Ovary (tissue), 3 donors: ENCODE results near the gene KIF21A.

Experiments used
- CTCF ChIP-seq, 3 donors: fragments of 450-650 bp in 2 of 3; fragments of 200-600 bp in 1 of 3; IDR thresholded peaks; one replicate each; pipeline versions ENCODE4 v1.5.1 to v1.8.0; 2016 to 2022; ENCODE audit warnings: antibody characterized with exemption in 3 of 3, mild to moderate bottlenecking in 1 of 3
- EP300 ChIP-seq: sonication (generic); formaldehyde crosslinking; IDR thresholded peaks from one replicate; pipeline ENCODE4 v1.6.1; 2017; ENCODE audit warnings: antibody characterized with exemption
- POLR2A ChIP-seq: fragments of 450-650 bp; IDR thresholded peaks from one replicate; pipeline ENCODE4 v1.6.1; 2017; ENCODE audit warnings: antibody characterized with exemption, mild to moderate bottlenecking, moderate library complexity
- donor health status: DM: no; HTN: no; CAD: no.

GRCh38 chr12:39367494-39367893, 75.4 kb downstream of the KIF21A start:
- no peak for TF ChIP-seq POLR2A
- TF ChIP-seq CTCF (IDR thresholded peaks at IDR 0.05) = no peak
- no peak for TF ChIP-seq EP300
